Measurements from ENCODE around the gene NFE2L1.

NFE2L1 gene

GRCh38 chr17:48057626-48058025, 9.5 kb downstream of the NFE2L1 start:
- no peak overlapping the region for H3K27ac ChIP-seq
- DNase-seq: no peak
- H3K36me3 ChIP-seq: peaks cover 91% of the 10 kb centered on the region
- TF ChIP-seq CTCF (IDR thresholded peaks at IDR 0.05; ENCODE audit: low read depth, low read length): no peak
- no peak overlapping the region for H3K4me3 ChIP-seq (ENCODE audit: low read depth, low read length)
- H3K9me3 ChIP-seq (ENCODE audit: severe bottlenecking): no peaks in the 10 kb centered on the region
- no peaks in the 10 kb centered on the region for H3K27me3 ChIP-seq (ENCODE audit: insufficient read depth, low read depth, severe bottlenecking)

GRCh38 chr17:48058393-48059124, 10.4 kb downstream of the NFE2L1 start:
- DNase-seq: no peak
- no peaks in the 10 kb centered on the region for H3K27me3 ChIP-seq (ENCODE audit: insufficient read depth, low read depth, severe bottlenecking)
- H3K4me3 ChIP-seq (ENCODE audit: low read depth, low read length): no peak overlapping the region
- no peak overlapping the region for H3K27ac ChIP-seq
- TF ChIP-seq CTCF (IDR thresholded peaks at IDR 0.05; ENCODE audit: low read depth, low read length): no peak
- peaks cover 90% of the 10 kb centered on the region for H3K36me3 ChIP-seq
- no peaks in the 10 kb centered on the region for H3K9me3 ChIP-seq (ENCODE audit: severe bottlenecking)

- TF ChIP-seq CTCF (IDR thresholded peaks at IDR 0.05; ENCODE audit: low read depth, low read length): no peak
- H3K27me3 ChIP-seq (ENCODE audit: insufficient read depth, low read depth, severe bottlenecking): no peaks in the 10 kb centered on the region
- no peak for DNase-seq
- H3K36me3 ChIP-seq: peaks cover 90% of the 10 kb centered on the region
- no peak overlapping the region for H3K27ac ChIP-seq
- no peaks in the 10 kb centered on the region for H3K9me3 ChIP-seq (ENCODE audit: severe bottlenecking)
- no peak overlapping the region for H3K4me3 ChIP-seq (ENCODE audit: low read depth, low read length)
These were observed 11.0 kb downstream of the NFE2L1 start for GRCh38 chr17:48059125-48059668.

GRCh38 chr17:48060249-48060648, 12.1 kb downstream of the NFE2L1 start:
- no peak for DNase-seq
- Histone ChIP-seq H3K27ac (0 out of 2 replicates have a peak overlapping the region, but pooled peaks have one; percentile 20), H3K4me3 (ENCODE audit: low read depth, low read length) (no peak overlapping the region), H3K36me3 (peaks cover 92% of the 10 kb centered on the region), H3K27me3 (ENCODE audit: insufficient read depth, low read depth, severe bottlenecking) (no peaks in the 10 kb centered on the region), H3K9me3 (ENCODE audit: severe bottlenecking) (no peaks in the 10 kb centered on the region)
- no peak for TF ChIP-seq CTCF (IDR thresholded peaks at IDR 0.05; ENCODE audit: low read depth, low read length)

- TF ChIP-seq CTCF (IDR thresholded peaks at IDR 0.05; ENCODE audit: low read depth, low read length): no peak
- no peak overlapping the region for H3K4me3 ChIP-seq (ENCODE audit: low read depth, low read length)
- no peaks in the 10 kb centered on the region for H3K9me3 ChIP-seq (ENCODE audit: severe bottlenecking)
- H3K27me3 ChIP-seq (ENCODE audit: insufficient read depth, low read depth, severe bottlenecking): no peaks in the 10 kb centered on the region
- DNase-seq: peak; percentile 69
- H3K27ac ChIP-seq: peak overlapping the region; percentile 24
- H3K36me3 ChIP-seq: peaks cover 88% of the 10 kb centered on the region
These were observed 14.1 kb downstream of the NFE2L1 start for GRCh38 chr17:48062273-48062672.

Measured in WERI-Rb-1 (cell line).